ENCODE results near the gene ZSCAN31.

DNA sequence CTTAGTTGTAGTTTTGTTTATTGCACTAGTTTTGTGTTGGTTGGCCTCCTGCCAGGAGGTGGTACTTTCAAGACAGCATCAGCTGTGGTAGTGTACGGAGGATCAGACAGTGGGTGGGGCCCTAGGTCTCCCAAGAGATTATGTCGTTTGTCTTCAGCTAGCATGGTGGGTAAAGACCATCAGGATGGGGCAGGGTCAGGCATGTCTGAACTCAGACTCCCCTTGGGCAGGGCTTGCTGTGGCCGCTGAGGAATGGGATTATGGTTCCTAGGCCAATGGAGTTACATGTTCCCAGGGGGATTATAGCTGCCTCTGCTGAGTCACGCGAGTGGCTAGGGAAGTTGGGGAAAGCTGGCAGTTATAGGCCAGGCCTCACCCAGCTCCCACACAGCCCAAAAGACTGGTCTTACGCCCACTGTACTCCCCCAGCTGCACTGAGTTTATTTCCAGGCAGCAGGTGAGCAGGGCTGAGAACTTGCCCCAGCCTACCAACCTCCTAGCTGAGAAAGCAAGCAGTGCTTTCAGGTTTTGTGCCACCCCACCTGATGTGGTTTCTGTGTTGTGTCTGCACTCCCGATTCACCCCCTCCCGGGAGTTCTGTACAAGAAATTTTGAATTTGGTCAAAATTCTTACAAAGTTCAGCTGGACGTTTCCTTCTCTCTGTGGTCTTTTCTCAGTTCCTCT, 24.7 kb downstream of the ZSCAN31 start:
- TF ChIP-seq, protein P1, sequence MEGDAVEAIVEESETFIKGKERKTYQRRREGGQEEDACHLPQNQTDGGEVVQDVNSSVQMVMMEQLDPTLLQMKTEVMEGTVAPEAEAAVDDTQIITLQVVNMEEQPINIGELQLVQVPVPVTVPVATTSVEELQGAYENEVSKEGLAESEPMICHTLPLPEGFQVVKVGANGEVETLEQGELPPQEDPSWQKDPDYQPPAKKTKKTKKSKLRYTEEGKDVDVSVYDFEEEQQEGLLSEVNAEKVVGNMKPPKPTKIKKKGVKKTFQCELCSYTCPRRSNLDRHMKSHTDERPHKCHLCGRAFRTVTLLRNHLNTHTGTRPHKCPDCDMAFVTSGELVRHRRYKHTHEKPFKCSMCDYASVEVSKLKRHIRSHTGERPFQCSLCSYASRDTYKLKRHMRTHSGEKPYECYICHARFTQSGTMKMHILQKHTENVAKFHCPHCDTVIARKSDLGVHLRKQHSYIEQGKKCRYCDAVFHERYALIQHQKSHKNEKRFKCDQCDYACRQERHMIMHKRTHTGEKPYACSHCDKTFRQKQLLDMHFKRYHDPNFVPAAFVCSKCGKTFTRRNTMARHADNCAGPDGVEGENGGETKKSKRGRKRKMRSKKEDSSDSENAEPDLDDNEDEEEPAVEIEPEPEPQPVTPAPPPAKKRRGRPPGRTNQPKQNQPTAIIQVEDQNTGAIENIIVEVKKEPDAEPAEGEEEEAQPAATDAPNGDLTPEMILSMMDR (conservative IDR thresholded peaks at IDR 0.05; ENCODE audit: low read depth, low read length): no peak
- no peak for TF ChIP-seq EZH2 (IDR thresholded peaks at IDR 0.05; ENCODE audit: borderline replicate concordance, low read depth, low read length, poor library complexity, severe bottlenecking)

All from A673 (cell line).